Measurements from ENCODE around the gene IPO9. TPM values are rescaled to one million over a fixed set of nuclear protein-coding genes. Genes with fewer than 3 reads are reported as not detected.

Gene IPO9
- total and polyA plus RNA-seq, 2 experiments from 2014 or later = 29.4 to 45.2 TPM

DNA sequence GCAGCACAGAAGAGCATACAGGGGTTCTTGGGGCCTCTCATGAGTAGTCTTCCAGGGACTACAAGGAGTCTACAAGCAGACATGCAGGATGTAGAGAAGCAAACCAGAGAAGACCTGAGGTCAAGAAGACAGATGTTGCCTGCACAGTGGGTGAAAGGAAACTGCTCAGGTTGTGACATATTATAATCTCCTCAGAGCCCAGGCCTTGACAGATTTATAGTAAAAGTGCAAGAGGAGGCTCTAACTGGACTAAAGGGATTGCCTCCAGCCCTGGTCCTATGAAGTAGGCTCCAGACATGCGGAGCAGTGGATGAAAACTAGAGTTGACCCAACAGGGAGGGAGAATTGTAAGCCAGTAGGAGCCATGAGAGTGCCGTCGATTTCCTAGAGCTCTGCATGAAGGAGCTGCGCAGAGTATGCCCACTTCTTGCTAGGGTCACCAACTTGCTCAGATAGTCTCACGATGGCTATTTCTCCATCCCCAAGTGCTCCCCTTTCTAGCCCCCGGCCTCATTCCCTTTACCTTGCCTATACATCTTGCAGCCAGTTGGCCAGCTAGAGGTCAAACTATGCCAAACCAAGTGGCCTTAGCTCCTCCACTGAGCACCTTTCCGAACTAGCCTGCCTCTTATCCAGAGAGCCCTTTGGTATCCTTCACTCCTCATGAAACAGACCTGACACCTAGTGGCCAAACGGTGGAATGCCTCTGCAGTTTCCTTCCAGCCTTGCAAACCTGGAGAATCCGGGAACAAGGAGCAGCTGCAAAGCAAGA lies 36.2 kb upstream of the IPO9 start:
- Histone ChIP-seq H3K4me3 (no peak overlapping the region), H4K20me1 (ENCODE audit: insufficient read depth, poor library complexity, severe bottlenecking) (no peaks in the 10 kb centered on the region), H2AFZ (no peak overlapping the region), H3K27me3 (no peaks in the 10 kb centered on the region), H3K79me2 (no peaks in the 10 kb centered on the region), H3K27ac (peak overlapping the region; percentile 80), H3K36me3 (replicated peaks; ENCODE audit: insufficient read depth, low read depth) (no peaks in the 10 kb centered on the region), H3K9me3 (ENCODE audit: low read depth) (no peaks in the 10 kb centered on the region), H3K4me2 (no peak overlapping the region), H3K9me2 (replicated peaks; ENCODE audit: insufficient read depth) (no peaks in the 10 kb centered on the region), H3K4me1 (ENCODE audit: insufficient read depth) (peaks cover 20% of the 10 kb centered on the region)
- WGBS (ENCODE audit: low lambda C conversion rate, missing lambda C conversion rate) = 55% methylated on average over 9 of the region's 9 CpGs
- no peak for TF ChIP-seq EZH2phosphoT487 (IDR thresholded peaks at IDR 0.05; ENCODE audit: low read depth, severe bottlenecking, unreplicated experiment)
- TF ChIP-seq, protein P1, sequence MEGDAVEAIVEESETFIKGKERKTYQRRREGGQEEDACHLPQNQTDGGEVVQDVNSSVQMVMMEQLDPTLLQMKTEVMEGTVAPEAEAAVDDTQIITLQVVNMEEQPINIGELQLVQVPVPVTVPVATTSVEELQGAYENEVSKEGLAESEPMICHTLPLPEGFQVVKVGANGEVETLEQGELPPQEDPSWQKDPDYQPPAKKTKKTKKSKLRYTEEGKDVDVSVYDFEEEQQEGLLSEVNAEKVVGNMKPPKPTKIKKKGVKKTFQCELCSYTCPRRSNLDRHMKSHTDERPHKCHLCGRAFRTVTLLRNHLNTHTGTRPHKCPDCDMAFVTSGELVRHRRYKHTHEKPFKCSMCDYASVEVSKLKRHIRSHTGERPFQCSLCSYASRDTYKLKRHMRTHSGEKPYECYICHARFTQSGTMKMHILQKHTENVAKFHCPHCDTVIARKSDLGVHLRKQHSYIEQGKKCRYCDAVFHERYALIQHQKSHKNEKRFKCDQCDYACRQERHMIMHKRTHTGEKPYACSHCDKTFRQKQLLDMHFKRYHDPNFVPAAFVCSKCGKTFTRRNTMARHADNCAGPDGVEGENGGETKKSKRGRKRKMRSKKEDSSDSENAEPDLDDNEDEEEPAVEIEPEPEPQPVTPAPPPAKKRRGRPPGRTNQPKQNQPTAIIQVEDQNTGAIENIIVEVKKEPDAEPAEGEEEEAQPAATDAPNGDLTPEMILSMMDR (IDR thresholded peaks at IDR 0.05; ENCODE audit: poor library complexity) = peak; percentile 98
- peak; percentile 88 for DNase-seq (ENCODE audit: low spot score)

DNA sequence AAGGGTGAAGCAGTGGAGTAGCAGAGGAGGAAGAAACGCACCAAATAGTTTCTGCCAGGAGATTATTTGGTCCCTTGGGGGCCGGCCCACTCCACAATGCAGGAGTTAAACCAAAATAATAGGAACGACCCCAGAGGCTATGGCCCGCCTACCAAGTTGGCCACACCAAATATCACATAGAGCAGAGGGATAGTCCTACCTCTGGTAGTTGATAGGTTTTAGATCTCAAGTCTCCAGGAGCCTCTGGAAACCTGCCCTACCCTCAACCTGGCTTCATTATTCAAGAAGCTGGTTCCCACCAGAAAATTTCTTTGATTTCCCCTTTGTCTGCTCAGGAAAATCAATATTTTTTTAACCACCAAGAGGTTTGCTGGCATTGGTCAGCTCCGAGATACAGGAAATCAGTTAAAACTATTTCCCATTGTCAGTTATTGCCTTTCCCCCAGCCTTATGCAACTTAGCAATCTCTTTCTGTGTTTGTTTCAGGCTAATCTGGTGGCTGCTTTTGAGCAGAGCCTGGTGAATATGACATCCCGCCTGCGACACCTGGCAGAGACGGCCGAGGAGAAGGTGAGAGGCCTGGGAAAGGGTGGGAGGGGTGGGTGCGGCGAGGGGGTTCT lies 35.5 kb upstream of the IPO9 start:
- no peaks in the 10 kb centered on the region for H3K79me2 ChIP-seq
- peaks cover 20% of the 10 kb centered on the region for H3K4me1 ChIP-seq (ENCODE audit: insufficient read depth)
- TF ChIP-seq EZH2phosphoT487 (IDR thresholded peaks at IDR 0.05; ENCODE audit: low read depth, severe bottlenecking, unreplicated experiment) (no peak), EZH2 (IDR thresholded peaks at IDR 0.05; ENCODE audit: borderline replicate concordance) (no peak)
- TF ChIP-seq, protein P1 (IDR thresholded peaks at IDR 0.05; ENCODE audit: poor library complexity) = no peak
- no peak overlapping the region for H3K4me3 ChIP-seq
- H3K27me3 ChIP-seq = no peaks in the 10 kb centered on the region
- DNase-seq (ENCODE audit: low spot score) = no peak
- no peaks in the 10 kb centered on the region for H4K20me1 ChIP-seq (ENCODE audit: insufficient read depth, poor library complexity, severe bottlenecking)
- no peak overlapping the region for H2AFZ ChIP-seq
- no peak overlapping the region for H3K4me2 ChIP-seq
- 77% methylated on average over 11 of the region's 11 CpGs for WGBS (ENCODE audit: low lambda C conversion rate, missing lambda C conversion rate)
- no peaks in the 10 kb centered on the region for H3K36me3 ChIP-seq (replicated peaks; ENCODE audit: insufficient read depth, low read depth)
- no peaks in the 10 kb centered on the region for H3K9me3 ChIP-seq (ENCODE audit: low read depth)
- H3K9me2 ChIP-seq (replicated peaks; ENCODE audit: insufficient read depth) = no peaks in the 10 kb centered on the region
- no peak overlapping the region for H3K27ac ChIP-seq

DNA sequence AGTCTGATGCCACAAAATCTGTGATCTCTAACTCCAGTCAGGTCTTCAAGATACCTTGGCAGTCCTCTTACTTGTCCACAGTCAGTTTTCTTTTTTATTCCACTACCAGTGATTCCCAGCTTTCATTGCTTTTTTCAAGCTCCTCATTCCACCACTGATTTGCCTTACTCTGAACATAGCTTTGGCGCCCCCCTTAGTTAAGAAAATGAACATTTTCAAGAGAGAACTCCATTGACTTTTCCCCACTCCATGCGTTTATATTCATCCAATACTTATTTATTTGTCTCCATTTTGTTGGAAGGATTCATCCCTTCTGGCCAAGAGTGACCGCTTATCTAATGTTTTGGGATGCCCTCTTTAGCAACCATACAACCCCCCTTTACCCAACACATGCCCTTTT lies 33.9 kb upstream of the IPO9 start:
- no peaks in the 10 kb centered on the region for H3K9me3 ChIP-seq (ENCODE audit: low read depth)
- WGBS (ENCODE audit: low lambda C conversion rate, missing lambda C conversion rate) = 69% methylated on average over 3 of the region's 3 CpGs
- no peak overlapping the region for H3K4me3 ChIP-seq
- no peak overlapping the region for H3K27ac ChIP-seq
- no peaks in the 10 kb centered on the region for H3K9me2 ChIP-seq (replicated peaks; ENCODE audit: insufficient read depth)
- H3K27me3 ChIP-seq = no peaks in the 10 kb centered on the region
- no peaks in the 10 kb centered on the region for H4K20me1 ChIP-seq (ENCODE audit: insufficient read depth, poor library complexity, severe bottlenecking)
- no peaks in the 10 kb centered on the region for H3K36me3 ChIP-seq (replicated peaks; ENCODE audit: insufficient read depth, low read depth)
- peak; percentile 51 for DNase-seq (ENCODE audit: low spot score)
- H3K79me2 ChIP-seq = no peaks in the 10 kb centered on the region
- H3K4me1 ChIP-seq (ENCODE audit: insufficient read depth) = peaks cover 20% of the 10 kb centered on the region
- H2AFZ ChIP-seq = no peak overlapping the region
- no peak overlapping the region for H3K4me2 ChIP-seq
- TF ChIP-seq, protein P1 (IDR thresholded peaks at IDR 0.05; ENCODE audit: poor library complexity) = peak; percentile 45
- TF ChIP-seq EZH2 (IDR thresholded peaks at IDR 0.05; ENCODE audit: borderline replicate concordance) (no peak), EZH2phosphoT487 (IDR thresholded peaks at IDR 0.05; ENCODE audit: low read depth, severe bottlenecking, unreplicated experiment) (no peak)

Data from hepatocyte (in vitro differentiated cells).